HG02759 (cell line): ENCODE measurements around the gene MEGF6.
"Not testable (repeated sequence)": the region's sequence is repeated elsewhere in the genome, so short reads cannot be mapped to it uniquely, and the experiment has no call there.

Experiments
- ATAC-seq: cut with Tn5 transposase; IDR thresholded peaks from one replicate; pipeline ENCODE4 v1.9.1; 2021; ENCODE audit warnings: mild to moderate bottlenecking, moderate library complexity; ENCODE audit not compliant: unreplicated experiment

Gene MEGF6

DNA sequence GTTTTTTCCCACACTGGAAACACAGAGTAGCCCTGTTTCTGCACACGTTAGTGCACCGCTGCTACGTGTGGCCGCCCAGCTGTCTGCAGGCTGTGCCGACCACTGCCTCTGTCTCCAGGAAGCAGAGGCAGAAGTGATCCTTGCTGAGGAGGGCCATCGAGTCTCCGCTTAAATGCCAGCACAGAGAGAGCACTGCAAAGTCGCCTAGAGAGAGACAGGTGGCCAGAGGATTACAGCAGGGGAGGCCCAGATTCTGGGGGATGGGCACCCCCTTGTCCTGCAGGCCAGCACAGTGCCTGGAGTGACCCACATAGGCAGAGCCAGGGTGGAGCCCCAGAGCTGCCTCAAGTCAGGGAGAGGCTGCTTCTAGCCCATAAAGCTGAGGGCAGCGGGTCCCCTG lies 19.6 kb upstream of the MEGF6 start:
- no peak for ATAC-seq

- ATAC-seq, result no peak
Measured at GRCh38 chr1:3630161-3630611, 18.9 kb upstream of the MEGF6 start.

DNA sequence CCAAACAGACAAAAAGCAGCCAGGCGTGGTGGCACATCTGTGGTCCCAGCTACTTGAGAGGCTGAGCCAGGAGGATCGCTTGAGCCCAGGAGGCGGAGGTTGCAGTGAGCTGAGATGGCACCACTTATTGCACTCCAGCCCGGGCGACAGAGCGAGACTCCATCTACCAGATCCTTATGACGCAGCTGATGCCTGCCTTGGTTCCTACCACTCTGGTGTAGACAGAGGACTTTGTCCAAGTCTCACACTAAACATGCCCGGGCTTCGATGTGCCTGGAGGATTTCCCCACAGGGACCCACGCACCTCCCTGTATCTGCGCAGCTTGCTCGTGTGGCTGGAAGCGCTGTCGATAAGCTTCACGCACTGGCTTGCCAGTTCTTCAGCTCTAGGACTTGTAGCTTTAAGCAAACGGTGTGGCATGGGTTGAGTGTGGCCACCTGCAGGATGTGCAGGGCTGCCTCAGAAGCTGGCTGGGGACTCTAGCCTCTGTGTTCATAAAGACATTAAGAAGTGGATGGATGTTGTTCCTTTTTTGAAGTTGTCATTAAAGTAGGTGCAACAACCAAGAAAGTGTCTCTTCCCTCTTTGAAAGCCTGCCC lies 18.4 kb upstream of the MEGF6 start:
- no peak for ATAC-seq

- no peak for ATAC-seq
Measured at GRCh38 chr1:3628445-3628844, 17.1 kb upstream of the MEGF6 start.

GRCh38 chr1:3627515-3628253 lies 16.4 kb upstream of the MEGF6 start:
- no peak for ATAC-seq

DNA sequence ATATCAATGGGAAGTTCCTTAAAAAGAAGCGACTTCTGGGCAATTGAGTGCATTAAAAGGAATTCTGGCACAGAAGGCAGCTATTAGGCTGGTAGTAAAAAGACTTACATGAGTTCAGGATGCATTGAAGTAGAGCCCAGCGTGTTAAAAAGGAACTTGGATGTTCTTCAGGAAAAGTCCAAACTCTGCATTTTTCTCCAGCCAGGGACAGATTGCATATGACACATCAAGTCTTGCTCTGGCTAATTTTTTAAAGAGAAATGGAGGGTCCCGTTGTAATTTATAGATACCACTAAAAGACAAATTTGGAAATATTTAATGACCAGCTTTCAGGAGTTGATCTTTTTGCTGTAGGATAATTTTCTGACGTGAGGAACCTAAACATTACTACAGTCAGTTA lies 14.7 kb upstream of the MEGF6 start:
- no peak for ATAC-seq

DNA sequence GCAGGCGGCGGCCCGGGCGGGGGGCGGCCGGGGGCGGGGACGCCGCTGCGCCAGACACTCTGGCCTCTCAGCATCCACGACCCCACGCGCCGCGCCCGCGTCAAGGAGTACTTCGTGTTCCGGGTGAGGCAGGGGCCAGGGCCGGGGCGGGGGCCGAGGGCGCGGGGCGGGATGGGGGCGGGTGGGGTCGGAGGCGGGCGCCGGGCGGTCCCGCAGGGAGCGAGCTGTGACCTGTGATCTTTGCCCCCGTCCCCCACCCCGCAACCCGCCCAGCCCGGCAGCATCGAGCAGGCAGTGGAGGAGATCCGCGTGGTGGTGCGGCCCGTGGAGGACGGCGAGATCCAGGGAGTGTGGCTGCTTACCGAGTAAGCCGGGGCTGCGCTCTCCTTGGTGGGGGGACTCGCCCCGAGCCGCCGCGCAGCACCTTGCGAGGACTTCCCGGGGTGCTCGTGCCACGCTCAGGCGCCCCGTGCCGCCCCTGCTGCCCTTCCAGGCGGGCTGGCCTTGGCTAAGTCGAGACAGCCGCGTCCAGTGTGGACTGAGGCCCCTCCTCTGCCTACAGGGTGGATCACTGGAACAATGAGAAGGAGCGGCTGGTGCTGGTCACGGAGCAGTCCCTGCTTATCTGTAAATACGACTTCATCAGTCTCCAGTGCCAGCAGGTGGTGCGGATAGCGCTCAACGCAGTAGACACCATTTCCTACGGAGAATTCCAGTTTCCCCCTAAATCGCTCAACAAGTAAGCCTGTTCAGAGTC lies 14.0 kb upstream of the MEGF6 start:
- ATAC-seq, result peak; percentile 3

- peak; percentile 94 for ATAC-seq
Measured at GRCh38 chr1:3624200-3625136, 13.2 kb upstream of the MEGF6 start, which contains the start of gene TPRG1L. TPRG1L (plus strand) TSS chr1:3625015; CDS start chr1:3625073, 58 bp downstream.

DNA sequence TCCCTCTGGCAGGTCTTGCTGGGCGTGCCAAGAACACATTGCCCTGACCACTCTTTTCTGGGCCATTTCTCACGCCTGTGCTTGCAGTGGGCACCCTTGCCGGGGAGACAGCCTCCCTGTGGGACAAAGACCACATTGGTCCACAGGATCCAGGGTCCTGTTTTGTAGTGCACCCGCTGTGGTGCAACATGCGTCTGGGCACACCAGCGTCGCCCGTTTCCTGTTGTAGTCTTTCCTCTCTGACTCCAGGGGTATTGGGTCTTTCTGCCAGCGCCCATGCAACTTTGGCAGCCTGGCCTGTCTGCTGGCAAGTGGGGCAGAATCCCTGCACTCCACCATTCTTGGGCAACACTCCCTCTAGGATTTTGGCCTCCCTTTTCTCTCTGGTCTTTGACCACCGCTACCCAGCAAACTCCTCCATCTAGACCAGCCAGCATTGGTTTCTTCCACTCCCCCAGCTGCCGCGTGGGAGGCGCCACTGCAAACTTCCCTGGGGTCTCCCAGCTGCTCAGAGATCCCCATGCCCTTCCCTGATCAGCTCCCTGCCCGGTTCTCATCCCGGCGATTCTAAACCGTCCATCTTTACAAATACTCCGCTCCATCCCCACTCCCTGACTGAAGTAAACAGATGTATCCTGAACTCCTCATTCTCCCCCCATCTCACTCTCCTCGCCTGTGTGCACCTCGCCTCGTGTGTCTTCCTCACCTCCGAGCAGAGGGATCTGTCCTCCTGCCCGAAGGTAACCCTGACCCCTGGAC lies 12.3 kb upstream of the MEGF6 start:
- ATAC-seq, result no peak

DNA sequence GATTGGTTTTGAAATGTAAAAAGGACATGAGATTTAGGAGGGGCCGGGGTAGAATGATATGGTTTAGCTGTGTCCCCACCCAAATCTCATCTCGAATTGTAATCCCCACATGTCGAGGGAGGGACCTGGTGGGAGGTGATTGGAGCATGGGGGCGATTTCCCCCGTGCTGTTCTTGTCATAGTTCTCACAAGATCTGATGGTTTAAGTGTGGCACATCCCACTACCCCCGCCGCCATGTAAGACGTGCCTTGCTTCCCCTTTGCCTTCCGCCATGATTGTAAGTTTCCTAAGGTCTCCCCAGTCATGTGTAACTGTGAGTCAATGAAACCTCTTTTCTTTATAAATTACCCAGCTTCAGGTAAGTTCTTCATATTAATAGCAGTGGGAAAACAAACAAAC lies 10.8 kb upstream of the MEGF6 start:
- not testable (repeated sequence) for ATAC-seq

DNA sequence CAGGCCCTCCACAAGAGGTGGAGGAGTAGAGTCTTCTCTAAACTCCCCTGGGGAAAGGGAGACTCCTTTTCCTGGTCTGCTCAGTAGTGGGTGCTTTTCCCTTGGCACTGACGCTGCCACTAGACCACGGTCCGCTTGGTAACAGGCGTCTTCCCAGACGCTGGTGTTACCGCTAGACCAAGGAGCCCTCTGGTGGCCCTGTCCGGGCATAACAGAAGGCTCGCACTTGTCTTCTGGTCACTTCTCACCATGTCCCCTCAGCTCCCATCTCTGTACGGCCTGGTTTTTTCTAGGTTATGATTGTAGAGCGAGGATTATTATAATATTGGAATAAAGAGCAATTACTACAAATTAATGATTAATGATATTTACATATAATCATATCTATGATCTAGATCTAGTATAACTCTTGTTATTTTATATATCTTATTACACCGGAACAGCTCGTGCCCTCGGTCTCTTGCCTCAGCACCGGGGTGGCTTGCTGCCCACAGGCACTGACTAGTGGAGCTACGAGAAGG lies 9.9 kb upstream of the MEGF6 start:
- not testable (repeated sequence) for ATAC-seq

DNA sequence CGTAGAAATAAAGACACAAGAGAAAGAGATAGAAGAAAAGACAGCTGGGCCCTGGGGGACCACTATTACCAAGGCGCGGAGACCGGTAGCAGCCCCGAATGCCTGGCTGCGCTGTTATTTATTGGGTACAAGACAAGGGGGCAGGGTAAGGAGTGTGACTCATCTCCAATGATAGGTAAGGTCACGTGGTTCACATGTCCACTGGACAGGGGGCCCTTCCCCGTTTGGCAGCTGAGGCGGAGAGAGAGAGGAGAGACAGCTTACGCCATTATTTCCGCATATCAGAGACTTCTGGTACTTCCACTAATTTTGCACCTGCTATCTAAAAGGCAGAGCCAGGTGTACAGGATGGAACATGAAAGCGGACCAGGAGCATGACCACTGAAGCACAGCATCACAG lies 9.4 kb upstream of the MEGF6 start:
- no peak for ATAC-seq

GRCh38 chr1:3618881-3619671 lies 7.8 kb upstream of the MEGF6 start:
- peak; percentile 45 for ATAC-seq

DNA sequence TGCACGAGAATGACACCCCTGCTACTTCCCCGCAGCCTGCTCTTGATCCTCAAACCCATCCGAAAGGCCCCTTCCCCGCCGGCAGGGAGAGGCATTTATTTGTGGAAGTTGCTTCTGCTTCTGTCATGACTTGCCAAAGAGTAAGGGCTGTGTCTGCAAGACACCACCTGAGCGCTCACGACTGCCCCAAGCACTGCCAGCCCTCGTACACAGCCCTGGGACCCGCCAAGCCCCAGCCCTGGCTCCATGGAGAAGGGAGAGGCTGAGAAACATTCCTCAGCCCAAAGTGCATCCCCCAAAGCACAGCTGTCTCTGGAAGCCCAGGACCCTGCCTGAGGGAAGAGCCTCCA lies 7.2 kb upstream of the MEGF6 start:
- no peak for ATAC-seq

DNA sequence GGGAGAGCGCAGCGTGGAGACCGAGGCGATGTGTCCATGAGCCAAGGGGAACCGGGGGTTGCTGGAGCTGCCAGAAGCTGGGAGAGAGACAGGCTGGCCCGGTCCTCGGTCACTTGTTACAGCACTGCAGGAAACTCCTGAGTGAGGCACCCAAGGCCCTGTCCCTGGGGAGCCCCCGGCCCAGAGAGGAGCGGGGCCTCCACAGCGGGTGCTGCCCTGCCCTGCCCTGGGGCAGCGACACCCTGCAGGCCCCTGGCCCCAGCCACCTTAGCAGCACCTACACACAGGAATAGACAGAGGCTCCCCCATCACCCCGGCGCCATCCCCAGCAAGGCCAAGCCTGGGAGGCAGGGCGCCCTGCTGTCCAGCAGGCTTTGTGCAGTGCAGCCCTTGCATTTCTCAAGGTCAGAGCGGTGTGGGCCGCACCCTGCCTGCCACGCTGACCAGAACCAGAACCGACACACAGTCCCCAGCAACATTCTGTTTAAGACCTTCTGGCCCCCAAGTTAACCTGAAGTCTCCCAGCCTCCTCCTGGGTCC lies 6.6 kb upstream of the MEGF6 start:
- no peak for ATAC-seq

DNA sequence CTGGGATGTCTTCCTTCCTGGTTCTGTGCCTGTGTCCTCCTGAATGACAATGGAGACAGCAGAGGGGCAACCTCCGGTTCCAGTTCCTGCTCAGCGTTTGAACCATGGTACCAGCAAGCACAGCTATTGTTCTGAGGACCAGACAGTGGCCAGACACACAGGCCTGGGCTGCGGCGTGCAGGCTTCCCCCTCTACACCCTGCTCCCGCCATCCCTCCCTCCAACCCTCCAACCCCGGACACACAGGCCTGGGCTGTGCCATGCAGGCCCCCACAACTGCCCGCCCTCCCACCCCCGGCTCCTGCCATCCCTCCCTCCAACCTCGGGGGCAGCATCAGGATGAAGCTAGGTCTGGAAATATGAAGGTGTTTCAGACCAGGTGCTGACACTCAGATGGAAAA lies 5.6 kb upstream of the MEGF6 start:
- no peak for ATAC-seq

DNA sequence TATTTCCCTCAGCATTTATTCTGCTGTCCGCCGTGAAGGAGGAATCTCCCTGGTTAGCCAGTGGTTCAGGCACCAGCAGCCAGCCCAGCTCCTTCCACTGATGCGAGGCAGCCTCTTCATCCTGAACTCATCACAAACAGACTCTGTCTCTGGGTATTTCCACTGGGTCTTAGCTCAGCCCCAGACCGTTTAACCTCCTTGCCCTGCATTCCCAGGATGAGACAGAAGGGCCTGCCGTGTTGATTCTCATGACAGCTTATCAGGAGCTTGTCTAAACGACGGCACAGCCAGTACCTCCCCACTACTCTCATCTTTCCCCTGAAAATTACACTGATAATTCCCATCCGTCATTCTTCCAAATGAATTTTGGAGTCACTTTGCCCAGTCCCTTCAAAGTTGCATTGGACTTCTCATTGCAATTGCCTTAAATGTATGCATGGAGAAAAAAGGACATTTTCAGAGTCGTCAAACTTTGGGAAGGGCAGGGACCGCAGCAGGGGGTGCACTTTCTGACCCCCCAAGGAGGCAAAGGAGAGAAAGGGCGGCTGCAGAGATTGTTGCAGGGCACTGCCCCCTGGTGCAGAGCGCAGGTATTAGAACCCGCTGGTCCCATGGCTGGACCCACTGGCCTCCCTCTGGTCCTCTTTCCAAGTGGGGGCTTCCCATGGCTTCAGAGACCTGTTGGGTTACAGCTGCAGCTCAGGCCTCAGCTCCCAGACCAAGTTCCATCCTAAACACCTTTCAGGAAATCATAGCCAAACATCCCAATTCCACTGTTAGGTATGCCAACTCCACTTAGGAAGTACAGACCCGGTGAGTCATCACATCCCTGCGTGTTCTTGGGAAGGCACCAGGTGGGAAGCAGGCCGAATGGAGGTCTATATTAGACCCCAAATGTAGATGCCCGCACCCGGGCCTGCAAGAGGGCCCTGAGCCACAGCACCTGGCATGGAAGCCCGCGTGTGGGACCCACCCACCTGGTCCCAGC lies 3.7 kb upstream of the MEGF6 start:
- ATAC-seq, result no peak

DNA sequence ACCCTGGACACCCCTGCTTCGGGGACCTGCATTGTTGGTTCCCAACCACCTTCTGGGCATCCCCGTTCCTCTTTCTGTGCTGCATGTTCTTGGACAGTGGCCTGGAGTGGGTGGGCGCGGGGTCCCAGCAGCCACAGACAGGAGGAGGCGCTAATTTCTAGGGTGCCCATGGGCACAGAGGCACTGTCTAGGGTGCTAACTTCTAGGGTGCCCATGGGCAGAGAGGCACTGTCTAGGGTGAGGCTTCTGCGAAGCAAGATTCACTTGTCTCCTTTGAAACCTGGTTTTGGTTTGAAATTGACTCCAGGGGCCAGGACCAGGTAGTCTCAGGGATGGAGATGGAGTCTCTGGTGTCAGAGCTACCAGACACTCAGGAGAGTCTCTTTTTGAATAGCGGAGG lies 815 bp upstream of the MEGF6 start:
- no peak for ATAC-seq
